Right kidney (tissue), 1 donor: ENCODE results near the gene MNAT1.
"Not testable (repeated sequence)": the region's sequence is repeated elsewhere in the genome, so short reads cannot be mapped to it uniquely, and the experiment has no call there.

ENCODE experiments used
- DNase-seq: peaks from one replicate; pipeline ENCODE4 v3.0.0-alpha.2; 2016

The MNAT1 gene

GRCh38 chr14:60803871-60804270, 69.3 kb downstream of the MNAT1 start:
- no peak for DNase-seq

GRCh38 chr14:60805841-60806430, 71.4 kb downstream of the MNAT1 start:
- no peak for DNase-seq

GRCh38 chr14:60807247-60807646, 72.7 kb downstream of the MNAT1 start:
- no peak for DNase-seq

GRCh38 chr14:60807971-60808370, 73.4 kb downstream of the MNAT1 start:
- DNase-seq = no peak

- no peak for DNase-seq
These were observed 78.4 kb downstream of the MNAT1 start for GRCh38 chr14:60812987-60813386.

GRCh38 chr14:60815371-60815770, 80.8 kb downstream of the MNAT1 start:
- no peak for DNase-seq

- no peak for DNase-seq
These were observed 82.6 kb downstream of the MNAT1 start for GRCh38 chr14:60817113-60817512.

GRCh38 chr14:60819575-60819974, 85.0 kb downstream of the MNAT1 start:
- DNase-seq = no peak

GRCh38 chr14:60838601-60839000, 104.0 kb downstream of the MNAT1 start:
- no peak for DNase-seq

GRCh38 chr14:60839057-60839456, 104.5 kb downstream of the MNAT1 start:
- DNase-seq = no peak

GRCh38 chr14:60839657-60840056, 105.1 kb downstream of the MNAT1 start:
- no peak for DNase-seq

GRCh38 chr14:60840313-60840712, 105.8 kb downstream of the MNAT1 start:
- no peak for DNase-seq

- no peak for DNase-seq
These were observed 111.0 kb downstream of the MNAT1 start for GRCh38 chr14:60845523-60845922.

- DNase-seq = no peak
These were observed 113.5 kb downstream of the MNAT1 start for GRCh38 chr14:60848066-60848465.

- DNase-seq = not testable (repeated sequence)
These were observed 117.1 kb downstream of the MNAT1 start for GRCh38 chr14:60851692-60852091.

GRCh38 chr14:60856111-60856510, 121.5 kb downstream of the MNAT1 start:
- DNase-seq = no peak

GRCh38 chr14:60859525-60859924, 125.0 kb downstream of the MNAT1 start:
- DNase-seq = no peak

GRCh38 chr14:60861545-60862140, 127.1 kb downstream of the MNAT1 start:
- DNase-seq = no peak

- DNase-seq = peak; percentile 10
These were observed 127.7 kb downstream of the MNAT1 start for GRCh38 chr14:60862283-60862682.

- no peak for DNase-seq
These were observed 128.7 kb downstream of the MNAT1 start for GRCh38 chr14:60863249-60863648.

- no peak for DNase-seq
These were observed 131.0 kb downstream of the MNAT1 start for GRCh38 chr14:60865378-60866127.

- DNase-seq = no peak
These were observed 133.1 kb downstream of the MNAT1 start for GRCh38 chr14:60867503-60868172.

GRCh38 chr14:60878121-60878520, 143.6 kb downstream of the MNAT1 start:
- no peak for DNase-seq
